ENCODE measurements around the gene WASF3.

The WASF3 gene

DNA sequence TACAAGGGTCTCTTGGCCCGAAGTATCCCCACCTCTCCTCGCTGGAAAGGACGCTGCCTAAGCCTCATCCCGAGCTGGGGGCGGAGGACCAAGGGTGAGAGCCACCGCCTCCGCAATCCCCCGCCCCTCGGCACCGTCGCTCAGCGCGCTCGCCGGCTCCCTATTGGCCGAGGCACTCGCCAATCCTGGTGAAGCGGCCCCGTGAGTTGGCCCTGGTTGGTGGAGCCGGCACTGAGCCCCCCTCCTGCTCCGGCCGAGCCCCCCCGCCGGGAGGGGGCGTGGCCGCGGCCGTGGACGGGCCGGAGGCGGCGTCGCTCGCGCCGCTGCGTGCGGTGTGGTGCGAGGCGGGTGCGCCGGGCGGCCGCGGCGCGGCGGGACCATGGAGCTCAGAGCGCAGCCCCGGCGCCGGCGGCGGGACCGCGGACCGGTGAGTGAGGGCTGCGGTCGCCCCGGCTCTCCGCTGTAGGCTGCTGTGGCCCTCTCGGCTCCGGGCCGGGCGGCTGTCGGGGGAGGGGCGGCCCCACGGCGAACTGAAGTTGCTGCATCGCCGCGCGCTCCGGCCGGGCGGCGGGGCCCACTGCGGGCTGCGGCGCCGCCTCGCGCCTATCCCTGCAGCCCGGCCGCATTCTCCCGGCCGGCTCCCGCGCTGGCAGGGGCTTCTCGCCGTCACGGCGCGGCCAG is at the start of gene WASF3:
TSS of gene WASF3 (plus strand) at position 291 of the 681 bp plus-strand sequence. CDS start 84,588 bp downstream, outside the sequence.
- peak; percentile 8 for DNase-seq

- DNase-seq: no peak
Measured at GRCh38 chr13:26508885-26509284, 48.6 kb upstream of the WASF3 start.

- no peak for DNase-seq
Measured at GRCh38 chr13:26509491-26509890, 48.0 kb upstream of the WASF3 start.

DNA sequence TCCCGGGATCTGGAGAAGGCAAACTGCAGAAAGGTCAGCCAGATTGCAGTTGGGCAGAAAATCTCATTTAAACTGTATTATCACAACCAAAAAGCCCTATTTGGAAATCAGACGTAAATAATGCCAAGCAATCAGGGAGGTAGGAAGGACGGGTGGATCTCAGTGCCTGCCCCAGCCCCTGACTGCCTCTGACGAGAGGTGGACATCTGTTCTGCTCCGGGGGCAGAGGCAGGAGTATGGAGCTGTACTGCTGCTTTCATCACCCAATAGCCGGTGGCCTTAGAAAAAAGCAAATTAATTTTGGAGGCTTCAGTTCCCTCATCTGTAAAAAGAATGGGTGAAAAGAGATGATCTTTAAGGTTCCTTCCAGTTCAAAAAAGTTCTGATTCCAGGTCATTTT is 43.6 kb upstream of the WASF3 start:
- DNase-seq: no peak

GRCh38 chr13:26515721-26516120 is 41.8 kb upstream of the WASF3 start:
- DNase-seq: no peak

GRCh38 chr13:26517936-26518335 is 39.5 kb upstream of the WASF3 start:
- no peak for DNase-seq

GRCh38 chr13:26518451-26518959 is 39.0 kb upstream of the WASF3 start:
- DNase-seq: no peak

- DNase-seq: no peak
Measured at GRCh38 chr13:26522571-26522970, 34.9 kb upstream of the WASF3 start.

DNA sequence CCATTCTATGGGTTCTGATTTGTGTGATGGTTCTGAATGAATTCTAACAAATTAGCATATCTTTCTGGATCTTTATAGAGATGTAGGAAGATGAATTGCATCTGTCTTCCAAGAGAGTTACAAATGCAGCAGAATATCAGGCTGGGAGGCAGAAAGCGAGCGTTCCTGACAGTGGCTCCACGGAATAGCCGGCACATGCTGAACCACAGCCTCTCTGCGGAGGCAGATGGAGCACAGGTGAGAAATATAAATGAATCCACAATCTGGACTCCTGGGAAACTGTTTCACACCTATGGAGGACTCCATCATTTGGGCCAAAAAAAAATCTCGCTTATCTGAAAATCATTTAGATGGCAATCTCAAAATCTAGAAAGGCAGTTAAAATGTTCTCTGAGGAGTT is 34.5 kb upstream of the WASF3 start:
- no peak for DNase-seq

DNA sequence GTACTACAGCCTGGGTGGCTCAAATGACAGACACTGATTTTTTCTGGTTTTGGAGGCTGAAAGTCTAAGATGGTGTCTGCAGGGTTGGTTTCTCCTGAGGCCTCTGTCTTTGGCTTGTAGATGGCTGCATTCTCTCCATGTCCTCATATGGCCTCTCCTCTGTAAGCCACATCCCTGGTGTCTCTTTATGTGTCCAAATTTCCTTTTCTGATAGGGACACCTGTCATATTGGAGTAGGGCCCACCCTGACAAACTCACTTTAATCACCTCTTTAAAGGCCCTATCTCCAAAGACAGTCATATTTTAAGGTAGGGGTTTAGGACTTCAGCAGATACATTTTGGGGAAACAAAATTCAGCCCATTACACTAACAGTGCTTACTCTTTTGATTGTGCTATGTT is 32.0 kb upstream of the WASF3 start:
- DNase-seq: no peak

DNA sequence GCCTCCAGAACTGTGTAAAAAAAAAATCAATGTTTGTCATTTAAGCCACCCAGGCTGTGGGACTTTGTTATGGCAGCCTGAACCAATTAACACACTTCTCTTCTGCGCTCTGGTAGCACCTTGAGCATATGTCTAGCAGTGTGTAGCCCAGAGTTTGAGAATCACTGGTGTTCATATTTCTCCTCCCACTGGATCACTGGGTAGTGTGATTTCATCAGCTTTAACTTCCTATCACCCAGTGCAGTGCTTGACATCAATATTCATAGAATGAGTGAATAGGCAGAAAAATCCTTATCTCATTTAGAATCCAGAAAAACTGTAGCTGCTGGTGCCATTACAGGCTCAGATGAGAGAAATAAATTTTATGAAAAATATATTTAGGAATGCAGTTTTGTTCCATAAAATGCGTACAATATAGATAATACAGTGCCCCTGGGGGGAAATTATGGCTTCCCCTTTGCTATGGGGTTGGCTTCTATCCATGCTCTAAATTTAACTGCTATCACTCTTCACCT is 30.7 kb upstream of the WASF3 start:
- no peak for DNase-seq

GRCh38 chr13:26528527-26528926 is 29.0 kb upstream of the WASF3 start:
- DNase-seq: no peak

GRCh38 chr13:26529441-26529840 is 28.0 kb upstream of the WASF3 start:
- no peak for DNase-seq

- no peak for DNase-seq
Measured at GRCh38 chr13:26531742-26532141, 25.7 kb upstream of the WASF3 start.

DNA sequence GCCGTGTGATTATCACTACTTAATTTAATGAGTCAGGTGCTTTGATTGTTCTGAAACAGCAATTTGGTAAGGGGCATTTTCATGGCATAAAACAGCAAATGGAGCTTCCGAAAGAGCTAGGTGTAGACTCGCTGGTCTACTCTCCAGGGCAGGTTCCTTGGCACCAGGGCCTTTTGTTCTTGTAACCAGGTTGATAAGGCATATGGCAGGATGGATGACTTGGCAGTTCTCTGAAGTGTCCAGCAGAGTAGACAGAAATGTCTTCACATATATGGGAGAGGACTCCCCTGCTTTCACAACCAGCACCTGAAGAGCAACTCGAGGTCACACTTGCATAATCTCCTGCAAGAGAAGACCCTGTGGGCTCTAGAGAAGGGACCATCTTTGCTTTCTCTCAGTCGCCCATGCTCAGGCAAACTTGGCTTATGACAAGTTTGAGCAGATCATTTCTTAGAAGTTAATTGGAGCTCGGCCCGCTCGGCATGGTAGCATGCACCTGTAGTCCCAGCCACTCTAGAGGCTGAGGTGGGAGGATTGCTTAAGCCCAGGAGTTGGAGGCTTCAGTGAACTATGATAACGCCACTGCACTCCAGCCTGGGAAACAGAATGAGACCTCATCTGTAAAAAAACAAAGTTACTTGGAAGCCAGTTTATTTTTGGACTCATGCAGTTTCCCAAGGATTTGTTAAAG is 23.3 kb upstream of the WASF3 start:
- DNase-seq: no peak

DNA sequence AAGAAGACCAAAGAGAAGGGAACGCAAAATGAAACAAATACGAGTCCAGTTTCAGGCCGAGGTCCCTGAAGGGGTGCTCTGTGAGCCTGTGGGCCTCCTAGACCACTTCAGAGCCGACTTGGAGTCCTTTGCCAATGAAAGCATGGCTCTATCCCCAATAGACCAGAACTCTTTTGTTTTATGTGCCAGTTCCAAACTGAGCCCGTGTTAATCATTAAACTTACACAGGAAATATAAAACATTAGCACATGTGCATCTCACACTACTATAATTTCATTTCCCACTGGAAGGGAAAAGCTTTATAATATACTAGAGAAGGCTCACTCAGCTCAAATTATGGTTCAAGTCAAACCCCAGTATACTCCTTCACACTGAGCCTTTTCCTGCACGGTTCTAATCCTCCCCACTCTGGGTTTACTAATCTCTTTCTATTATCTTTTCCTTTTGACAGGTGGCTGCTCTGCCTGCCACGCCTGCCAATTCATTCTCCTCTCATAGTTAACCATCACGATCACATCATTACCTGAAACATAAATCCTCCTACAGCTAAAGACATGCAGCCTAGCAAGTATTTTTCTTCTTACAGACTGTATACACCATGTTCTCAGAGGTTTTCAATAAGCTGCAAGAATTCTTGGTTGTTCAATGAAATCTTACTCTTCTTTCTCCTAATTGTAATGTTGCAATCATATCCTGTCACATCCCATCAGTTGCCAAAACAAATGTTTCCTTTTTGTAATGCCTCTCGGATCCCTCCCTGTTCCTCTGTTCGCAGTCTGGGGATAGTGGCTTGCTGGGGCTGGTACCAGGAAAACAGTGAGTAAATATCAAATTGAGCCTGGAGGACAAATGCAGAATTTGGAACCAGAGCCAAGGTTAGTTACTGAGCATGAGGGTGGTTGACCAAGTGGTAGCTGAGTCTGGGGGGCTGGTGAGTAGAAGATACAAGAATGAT is 18.8 kb upstream of the WASF3 start:
- no peak for DNase-seq

- no peak for DNase-seq
Measured at GRCh38 chr13:26539738-26540292, 17.7 kb upstream of the WASF3 start.

DNA sequence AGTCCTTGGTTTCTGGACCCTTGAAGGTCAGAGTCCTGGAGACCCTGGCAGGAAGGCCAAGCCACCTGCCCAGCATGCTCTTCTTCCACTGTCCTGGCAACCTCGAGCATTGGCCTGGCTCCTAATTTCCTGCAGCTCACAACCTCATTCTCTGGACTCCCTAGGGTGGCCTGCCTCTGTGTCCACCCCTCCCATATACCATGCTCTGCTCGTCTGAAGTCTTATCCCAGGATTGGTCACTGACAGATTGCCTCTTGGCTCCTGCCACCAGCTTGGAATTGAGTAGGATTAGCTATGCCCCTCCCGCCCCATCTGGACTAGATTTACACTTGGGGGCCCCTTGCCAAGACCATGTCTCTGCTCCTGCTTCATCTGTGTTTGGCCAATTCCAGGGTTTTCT is 17.1 kb upstream of the WASF3 start:
- DNase-seq: no peak

DNA sequence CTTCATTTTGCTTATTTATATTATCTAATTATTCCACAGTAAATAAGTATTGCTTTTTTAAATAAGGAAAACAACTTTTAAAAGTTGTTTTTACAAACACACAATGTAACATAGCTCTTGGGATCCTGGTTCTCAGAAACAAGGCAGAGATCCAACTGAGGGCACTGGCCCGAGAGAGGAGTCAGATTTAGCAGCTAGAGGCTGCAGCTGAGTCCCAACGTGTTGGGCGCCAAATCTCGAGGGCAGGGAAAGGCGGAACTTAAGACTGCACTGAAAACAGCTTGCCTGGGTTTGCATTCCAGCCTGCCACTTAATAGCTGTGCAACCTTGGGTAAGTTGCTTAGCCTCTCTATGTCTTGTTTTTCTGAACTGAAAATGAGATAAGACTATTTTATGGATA is 16.4 kb upstream of the WASF3 start:
- DNase-seq: no peak

- no peak for DNase-seq
Measured at GRCh38 chr13:26541678-26542568, 15.6 kb upstream of the WASF3 start.

DNA sequence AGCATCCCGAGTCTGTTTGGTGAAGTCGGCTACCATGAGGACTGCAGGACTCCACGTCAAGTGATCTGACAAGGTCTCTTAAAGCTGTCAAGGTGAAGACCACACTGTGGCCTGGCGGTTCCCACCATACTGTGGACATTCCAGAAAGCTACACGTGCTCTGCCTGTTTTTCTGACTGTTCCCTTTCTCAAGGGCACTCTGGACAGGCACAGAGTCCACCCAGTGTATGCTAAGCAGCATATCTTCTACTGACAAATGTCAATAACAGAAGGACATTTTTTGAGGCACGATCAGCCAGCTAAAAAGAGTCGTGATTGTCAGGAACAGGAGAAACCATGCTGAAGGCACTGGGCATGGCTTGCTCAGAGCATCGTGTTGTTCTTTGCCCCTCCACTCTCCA is 12.8 kb upstream of the WASF3 start:
- no peak for DNase-seq

Measured in CD4-positive, alpha-beta T cell treated with Interleukin-17A for 1 hour (primary cell).